Skeletal muscle tissue (tissue), 4 donors: Measurements from ENCODE around the gene ARID1B. TPM values are rescaled to one million over a fixed set of nuclear protein-coding genes. Genes with fewer than 3 reads are reported as not detected.

Experiments used
- H3K27ac ChIP-seq: one replicate; pipeline ENCODE4 v1.7.0; 2013; ENCODE audit warnings: mild to moderate bottlenecking, low read depth, low read length, inconsistent platforms
- H3K27me3 ChIP-seq, 3 donors: one replicate each; pipeline ENCODE4 v1.7.0; 2013; ENCODE audit warnings: low read length in 3 of 3; ENCODE audit not compliant: control insufficient read depth in 3 of 3, insufficient read depth in 3 of 3
- H3K36me3 ChIP-seq, 3 donors: one replicate each; pipeline ENCODE4 v1.7.0; 2013; ENCODE audit warnings: low read length in 3 of 3; ENCODE audit not compliant: control insufficient read depth in 3 of 3, insufficient read depth in 3 of 3
- H3K4me1 ChIP-seq, 3 donors: one replicate each; pipeline ENCODE4 v1.7.0; 2013; ENCODE audit warnings: low read length in 3 of 3, mild to moderate bottlenecking in 3 of 3; ENCODE audit not compliant: control insufficient read depth in 3 of 3, insufficient read depth in 3 of 3
- H3K4me3 ChIP-seq, 3 donors: one replicate each; pipeline ENCODE4 v1.7.0; 2013; ENCODE audit warnings: low read length in 3 of 3
- H3K9ac ChIP-seq, 3 donors: one replicate each; pipeline ENCODE4 v1.7.0; 2013; ENCODE audit warnings: low read length in 3 of 3, mild to moderate bottlenecking in 3 of 3, moderate library complexity in 2 of 3, low read depth in 1 of 3
- H3K9me3 ChIP-seq, 3 donors: one replicate each; pipeline ENCODE4 v1.7.0; 2013; ENCODE audit warnings: low read length in 3 of 3; ENCODE audit not compliant: control insufficient read depth in 3 of 3
- total RNA-seq: library from RNA; depleted of rRNA; stranded (reverse); fragments of >200 nt; gene quantifications from one replicate; pipeline ENCODE4 v1.2.3, GENCODE V29; 2014
- donor health status: Osteomylitis.

The ARID1B gene
- total RNA-seq, 1 donor from 2014 or later: 73.6 TPM

DNA sequence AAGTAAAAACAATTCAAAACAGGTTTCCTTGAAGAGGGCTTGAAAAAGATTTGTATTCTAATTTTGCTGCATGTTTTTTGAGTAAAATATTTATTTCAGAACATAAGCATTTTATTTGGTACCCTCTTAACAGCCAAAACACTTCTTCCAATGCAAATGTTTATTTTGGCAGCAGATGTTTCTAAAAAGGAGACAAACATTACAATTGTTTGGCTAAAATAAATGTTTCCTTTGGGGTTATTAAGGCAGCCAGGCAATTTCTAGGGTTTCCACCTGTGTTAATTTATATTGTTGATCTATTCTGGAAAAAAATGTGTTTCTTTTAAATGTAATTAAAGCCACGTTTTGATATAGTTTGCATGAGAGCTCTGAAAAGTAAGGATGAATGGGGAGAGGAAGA lies 56.6 kb downstream of the ARID1B start:
- H3K4me1 ChIP-seq: peaks cover 23 to 28% (median 24%) of the 10 kb centered on the region in 3 donors
- no peaks in the 10 kb centered on the region for H3K9me3 ChIP-seq
- H3K36me3 ChIP-seq: peaks cover 0 to 4% (median 0%) of the 10 kb centered on the region in 3 donors
- no peak overlapping the region for H3K27ac ChIP-seq
- H3K27me3 ChIP-seq: no peaks in the 10 kb centered on the region
- H3K9ac ChIP-seq: no peak overlapping the region
- no peak overlapping the region for H3K4me3 ChIP-seq

DNA sequence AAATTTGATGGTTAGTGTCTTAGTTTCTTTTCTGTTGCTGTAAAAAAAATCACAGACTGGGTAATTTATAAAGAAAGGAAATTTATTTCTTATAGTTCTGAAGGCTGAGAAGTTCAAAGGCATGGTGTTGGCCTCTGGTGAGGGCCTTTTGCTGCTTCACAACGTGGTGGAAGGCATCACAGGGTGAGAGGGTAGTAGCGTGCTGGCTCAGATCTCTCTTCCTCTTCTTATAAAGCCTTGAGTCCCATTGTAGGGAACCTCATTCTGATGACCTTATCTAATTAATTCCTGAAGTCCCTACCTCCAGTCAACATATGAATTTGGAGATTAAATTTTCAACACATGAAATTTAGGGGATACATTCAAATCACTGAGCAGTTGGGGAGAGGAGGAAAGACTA lies 62.0 kb downstream of the ARID1B start:
- H3K27ac ChIP-seq: no peak overlapping the region

DNA sequence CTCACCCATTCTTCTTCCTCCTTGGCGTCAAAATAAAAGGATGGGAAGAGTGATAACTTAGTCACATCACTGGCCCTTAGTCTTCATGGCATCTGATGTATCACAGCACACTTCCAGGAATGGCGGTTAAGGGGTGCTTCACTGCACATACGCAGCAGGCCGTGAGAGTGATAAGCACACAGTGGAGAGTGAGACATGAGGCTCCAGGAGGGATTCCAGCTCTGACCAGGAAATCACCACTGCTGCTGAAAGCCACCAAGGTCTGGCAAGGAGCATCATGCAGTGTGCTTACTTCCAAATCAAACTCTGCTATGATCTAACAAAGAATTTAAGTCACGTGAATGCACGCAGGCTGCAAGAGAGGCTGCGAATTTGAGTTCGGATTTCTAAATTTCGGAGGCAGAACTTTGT lies 62.4 kb downstream of the ARID1B start:
- H3K9me3 ChIP-seq: no peaks in the 10 kb centered on the region
- no peaks in the 10 kb centered on the region for H3K36me3 ChIP-seq
- no peak overlapping the region for H3K27ac ChIP-seq
- H3K4me1 ChIP-seq: peaks cover 35 to 49% (median 38%) of the 10 kb centered on the region in 3 donors
- no peaks in the 10 kb centered on the region for H3K27me3 ChIP-seq
- H3K4me3 ChIP-seq: peak overlapping the region in 1 of 3 donors; percentile 39
- no peak overlapping the region for H3K9ac ChIP-seq

More for the DNA sequence above, 62.0 kb downstream of the ARID1B start:
- Histone ChIP-seq H3K9ac (no peak overlapping the region), H3K4me3 (no peak overlapping the region), H3K27me3 (no peaks in the 10 kb centered on the region), H3K4me1 (peaks cover 35 to 48% (median 36%) of the 10 kb centered on the region in 3 donors), H3K9me3 (no peaks in the 10 kb centered on the region), H3K36me3 (no peaks in the 10 kb centered on the region)

DNA sequence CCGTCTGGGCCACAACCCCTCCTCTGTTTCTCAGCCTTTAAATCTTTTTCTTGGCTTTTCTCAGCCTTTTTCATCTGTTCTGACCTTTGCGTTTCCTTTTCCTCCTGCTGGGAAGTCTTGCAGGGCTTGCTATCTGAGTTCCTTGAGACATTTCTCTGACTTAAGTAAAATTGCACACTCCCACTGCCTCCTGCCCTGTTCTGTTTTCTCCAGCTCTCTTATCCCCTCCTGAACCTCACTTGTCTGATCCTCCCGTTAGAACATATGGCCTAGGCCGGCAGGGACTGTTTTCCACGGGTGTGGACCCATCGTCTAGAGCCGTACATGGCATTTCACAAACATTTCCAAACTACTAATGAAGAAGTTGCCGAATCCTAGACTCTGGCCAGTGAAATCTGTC lies 63.0 kb downstream of the ARID1B start:
- Histone ChIP-seq H3K27me3 (no peaks in the 10 kb centered on the region), H3K9me3 (no peaks in the 10 kb centered on the region), H3K4me1 (peaks cover 40 to 53% (median 44%) of the 10 kb centered on the region in 3 donors), H3K9ac (peak overlapping the region in 1 of 3 donors; percentile 8), H3K27ac (no peak overlapping the region), H3K36me3 (no peaks in the 10 kb centered on the region), H3K4me3 (peak overlapping the region in 1 of 3 donors; percentile 39)

DNA sequence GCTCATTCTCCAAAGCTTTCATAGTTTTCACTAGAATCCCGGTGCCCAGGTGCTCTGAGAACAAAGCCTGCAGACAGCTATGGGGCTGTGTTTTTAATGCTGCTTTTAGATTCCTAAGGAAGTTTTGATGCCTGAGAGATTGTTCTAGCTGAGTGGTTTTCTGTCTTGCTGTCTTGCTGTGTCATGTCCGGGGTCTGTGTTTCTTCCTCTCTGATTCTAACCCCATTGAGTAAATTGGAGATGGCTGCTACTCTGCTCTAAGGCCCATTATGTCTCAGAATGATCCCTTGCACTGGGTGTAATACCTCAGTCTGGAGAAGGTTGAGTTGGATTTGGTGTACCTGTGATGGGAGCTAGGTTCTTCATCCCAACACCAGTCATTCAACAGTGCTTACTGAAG lies 63.4 kb downstream of the ARID1B start:
- Histone ChIP-seq H3K9me3 (no peaks in the 10 kb centered on the region), H3K4me3 (no peak overlapping the region), H3K27me3 (no peaks in the 10 kb centered on the region), H3K9ac (peak overlapping the region in 1 of 3 donors; percentile 8), H3K36me3 (no peaks in the 10 kb centered on the region), H3K4me1 (peaks cover 45 to 54% (median 47%) of the 10 kb centered on the region in 3 donors), H3K27ac (no peak overlapping the region)

DNA sequence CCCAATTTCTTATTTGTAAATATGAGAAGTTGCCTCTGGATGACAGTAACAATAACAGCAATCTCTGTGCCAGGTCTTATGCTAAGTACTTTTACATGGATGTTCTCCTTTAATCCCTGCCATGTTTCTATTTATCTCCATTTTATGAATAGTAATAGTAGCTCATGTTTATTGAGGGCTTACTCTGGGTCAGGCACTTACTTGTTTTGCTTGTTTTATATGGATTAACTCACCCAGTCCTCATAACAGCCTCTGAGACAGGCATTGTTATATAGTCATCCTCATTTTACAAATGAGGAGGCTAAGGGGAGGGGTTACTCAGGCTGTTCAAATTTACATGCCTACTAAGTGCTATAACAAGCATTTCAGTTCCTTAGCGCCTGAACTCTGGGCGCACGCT lies 64.3 kb downstream of the ARID1B start:
- H3K9ac ChIP-seq: no peak overlapping the region
- H3K4me3 ChIP-seq: no peak overlapping the region
- peaks cover 49 to 59% (median 51%) of the 10 kb centered on the region in 3 donors for H3K4me1 ChIP-seq
- no peaks in the 10 kb centered on the region for H3K36me3 ChIP-seq
- H3K27ac ChIP-seq: no peak overlapping the region
- H3K27me3 ChIP-seq: no peaks in the 10 kb centered on the region
- no peaks in the 10 kb centered on the region for H3K9me3 ChIP-seq

- H3K4me3 ChIP-seq: no peak overlapping the region
- no peaks in the 10 kb centered on the region for H3K36me3 ChIP-seq
- H3K9me3 ChIP-seq: no peaks in the 10 kb centered on the region
- H3K4me1 ChIP-seq: peaks cover 58 to 69% (median 63%) of the 10 kb centered on the region in 3 donors
- H3K27me3 ChIP-seq: no peaks in the 10 kb centered on the region
- no peak overlapping the region for H3K27ac ChIP-seq
- no peak overlapping the region for H3K9ac ChIP-seq
Measured at GRCh38 chr6:156842598-156843250, 65.5 kb downstream of the ARID1B start.

DNA sequence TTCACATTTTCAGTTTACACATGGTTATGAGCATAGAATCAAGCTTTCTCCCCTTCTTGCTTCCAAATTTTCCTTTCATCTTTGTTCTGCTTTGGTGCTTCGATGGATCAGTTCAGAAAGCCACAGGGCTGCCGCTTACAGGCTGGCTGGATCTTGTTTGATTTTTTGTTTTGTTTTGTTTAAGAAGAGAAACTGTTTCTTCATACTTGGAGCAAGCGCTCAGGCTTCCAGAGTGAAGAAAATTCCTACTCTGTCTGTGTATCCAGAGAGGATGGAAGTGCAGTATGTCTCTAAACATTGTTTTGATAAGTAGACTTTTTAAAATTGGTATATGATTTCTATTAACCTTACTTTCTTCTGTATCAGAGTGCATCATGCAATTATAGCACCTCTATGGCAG lies 66.9 kb downstream of the ARID1B start:
- Histone ChIP-seq H3K9ac (no peak overlapping the region), H3K36me3 (no peaks in the 10 kb centered on the region), H3K4me1 (peaks cover 64 to 81% (median 75%) of the 10 kb centered on the region in 3 donors), H3K9me3 (no peaks in the 10 kb centered on the region), H3K27ac (no peak overlapping the region), H3K4me3 (no peak overlapping the region), H3K27me3 (no peaks in the 10 kb centered on the region)

GRCh38 chr6:156845454-156846155 lies 68.4 kb downstream of the ARID1B start:
- Histone ChIP-seq H3K4me3 (no peak overlapping the region), H3K9me3 (no peaks in the 10 kb centered on the region), H3K4me1 (peaks cover 57 to 82% (median 75%) of the 10 kb centered on the region in 3 donors), H3K27ac (no peak overlapping the region), H3K36me3 (no peaks in the 10 kb centered on the region), H3K27me3 (no peaks in the 10 kb centered on the region), H3K9ac (no peak overlapping the region)
